Stimulated activated CD4-positive, alpha-beta T cell treated with anti-CD3 and anti-CD28 coated beads, Interleukin-1b, Interleukin-23, amount 100 ng/mL, for 48 hours (primary cell): ENCODE measurements around the gene COG7.
"Not testable (repeated sequence)": the region's sequence is repeated elsewhere in the genome, so short reads cannot be mapped to it uniquely, and the experiment has no call there.

Experiments
- DNase-seq: peaks from one replicate; pipeline ENCODE4 v3.0.0-alpha.2; 2020

Gene COG7

GRCh38 chr16:23452572-23453337 is at the start of gene COG7:
COG7 (minus strand) TSS chr16:23453189; CDS start chr16:23452994, 195 bp downstream.
- DNase-seq = peak; percentile 86

DNA sequence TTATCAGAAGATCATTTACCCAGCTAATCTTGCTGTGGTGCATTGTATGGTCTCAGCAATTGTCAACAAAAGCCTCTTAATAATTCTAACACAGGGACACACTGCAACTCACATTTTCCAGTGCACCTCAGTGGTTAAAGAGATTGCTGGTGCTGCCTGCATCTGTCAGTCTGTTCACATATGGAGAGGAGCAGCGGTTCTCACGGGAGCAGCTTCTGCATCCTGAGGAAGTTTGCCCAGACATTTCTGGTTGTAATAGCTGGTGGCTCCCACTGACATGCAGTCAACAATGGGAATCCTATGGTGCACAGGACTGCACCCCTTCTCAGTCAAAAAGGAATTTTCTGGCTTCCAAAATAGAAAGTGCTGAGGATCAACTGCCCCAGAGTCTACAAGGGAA is 49.5 kb upstream of the COG7 start:
- no peak for DNase-seq

DNA sequence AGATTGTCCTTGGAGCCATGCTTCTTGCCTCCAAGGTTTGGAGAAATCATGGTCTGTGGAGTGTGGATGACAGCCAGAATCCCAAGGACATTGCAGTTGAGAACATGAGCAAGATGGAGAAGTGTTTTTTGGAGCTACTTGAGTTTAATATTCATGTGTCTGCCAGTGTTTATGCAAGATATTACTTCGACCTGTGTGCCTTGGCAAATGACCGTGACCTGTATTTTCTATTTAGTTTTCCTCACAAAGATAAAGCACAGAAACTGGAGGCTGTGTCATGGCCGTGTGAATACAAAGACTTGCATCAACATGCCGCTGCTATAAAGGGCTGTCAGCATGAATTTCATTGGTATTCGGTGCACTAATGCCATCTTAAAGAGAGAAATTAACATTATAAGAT is 48.3 kb upstream of the COG7 start:
- DNase-seq = no peak

GRCh38 chr16:23500862-23501225 is 47.9 kb upstream of the COG7 start:
- no peak for DNase-seq

DNA sequence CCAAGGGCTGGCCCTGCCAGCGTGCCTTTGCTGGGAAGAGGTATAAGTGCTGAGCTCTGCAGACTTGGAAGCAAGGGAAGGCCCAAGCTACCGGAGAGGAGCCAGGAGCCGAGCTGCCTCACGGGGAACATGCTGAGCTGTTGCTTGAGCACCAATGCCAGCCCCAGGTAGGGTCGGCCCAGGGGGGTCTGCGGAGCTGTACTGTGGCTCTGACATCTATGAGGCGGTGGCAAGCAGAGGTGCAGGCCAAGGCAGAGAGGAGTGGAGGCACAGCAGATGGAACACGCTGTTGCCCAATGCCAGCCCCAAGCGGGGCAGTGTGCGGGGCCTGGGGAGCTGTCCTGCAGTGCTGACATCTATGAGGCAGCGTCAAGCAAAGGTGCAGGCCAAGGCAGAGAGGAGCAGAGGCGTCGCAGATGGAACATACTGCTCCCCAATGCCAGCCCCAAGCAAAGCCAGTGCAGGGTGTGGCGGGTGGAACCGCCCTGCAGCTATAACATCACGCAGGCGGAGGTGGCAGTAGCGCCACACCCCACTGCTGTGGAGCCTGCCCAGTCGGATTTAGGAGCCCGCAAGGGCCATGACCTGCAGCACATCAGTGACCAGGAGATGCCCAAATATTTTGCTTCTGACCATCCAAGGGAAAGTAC is 47.3 kb upstream of the COG7 start:
- no peak for DNase-seq

- no peak for DNase-seq
Observed at GRCh38 chr16:23499801-23500200, 46.8 kb upstream of the COG7 start.

GRCh38 chr16:23498863-23499262 is 45.9 kb upstream of the COG7 start:
- DNase-seq = no peak

DNA sequence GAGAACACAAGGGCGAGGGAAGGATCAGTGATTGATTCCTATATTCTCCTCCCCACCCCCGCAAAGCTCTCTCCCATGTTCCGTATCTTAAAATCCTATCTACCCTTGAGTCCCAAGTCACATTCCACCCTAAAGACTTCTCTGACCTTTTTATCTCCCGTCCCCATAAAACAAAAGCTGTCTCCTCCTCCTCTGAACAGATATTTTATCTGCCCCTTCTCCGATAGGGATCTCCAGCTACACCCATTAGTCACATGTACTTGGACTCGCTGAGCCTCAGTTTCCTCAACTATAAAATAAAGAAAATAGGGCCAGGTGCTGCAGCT is 44.5 kb upstream of the COG7 start:
- no peak for DNase-seq

- no peak for DNase-seq
Observed at GRCh38 chr16:23496821-23497542, 44.0 kb upstream of the COG7 start.

GRCh38 chr16:23495671-23496070 is 42.7 kb upstream of the COG7 start:
- no peak for DNase-seq

- DNase-seq = no peak
Observed at GRCh38 chr16:23494188-23494587, 41.2 kb upstream of the COG7 start.

- DNase-seq = no peak
Observed at GRCh38 chr16:23491490-23492391, 38.8 kb upstream of the COG7 start.

GRCh38 chr16:23486480-23486879 is 33.5 kb upstream of the COG7 start:
- DNase-seq = no peak

- no peak for DNase-seq
Observed at GRCh38 chr16:23485841-23486240, 32.9 kb upstream of the COG7 start.

- DNase-seq = no peak
Observed at GRCh38 chr16:23485257-23485614, 32.2 kb upstream of the COG7 start.

- no peak for DNase-seq
Observed at GRCh38 chr16:23484510-23485256, 31.7 kb upstream of the COG7 start.

DNA sequence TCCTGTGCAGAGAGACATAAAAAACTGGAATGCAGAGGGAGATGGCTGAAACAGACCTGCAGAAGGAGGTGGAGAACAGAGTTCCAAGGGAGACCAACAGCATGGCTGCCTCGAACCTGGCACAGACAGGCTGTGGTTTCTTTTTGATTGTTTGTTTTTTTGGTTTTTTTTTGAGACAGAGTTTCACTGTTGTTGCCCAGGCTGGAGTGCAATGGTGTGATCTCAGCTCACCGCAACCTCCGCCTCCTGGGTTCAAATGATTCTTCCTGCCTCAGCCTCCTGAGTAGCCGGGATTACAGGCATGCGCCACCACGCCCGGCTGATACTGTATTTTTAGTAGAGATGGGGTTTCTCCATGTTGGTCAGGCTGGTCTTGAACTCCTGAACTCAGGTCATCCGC is 30.5 kb upstream of the COG7 start:
- DNase-seq = not testable (repeated sequence)

DNA sequence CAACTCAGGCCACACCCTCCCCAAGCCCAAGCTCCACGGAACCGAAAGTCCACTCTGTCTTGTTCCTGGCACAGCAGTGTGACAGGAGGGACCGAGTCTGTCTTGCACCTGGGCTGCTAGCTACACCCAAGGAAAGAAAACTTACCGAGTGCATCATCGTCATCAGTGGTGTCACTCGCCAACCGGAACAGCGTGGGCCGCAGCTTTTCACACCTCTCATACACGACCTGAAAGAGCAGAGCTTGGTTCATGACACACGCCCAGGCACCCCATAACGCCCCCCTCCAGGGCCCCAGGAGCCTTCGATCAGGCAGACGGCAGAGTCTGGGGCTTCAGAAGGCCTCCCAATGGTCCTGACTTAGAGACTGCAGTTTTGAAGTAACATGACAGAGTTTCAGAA is 29.8 kb upstream of the COG7 start:
- no peak for DNase-seq

DNA sequence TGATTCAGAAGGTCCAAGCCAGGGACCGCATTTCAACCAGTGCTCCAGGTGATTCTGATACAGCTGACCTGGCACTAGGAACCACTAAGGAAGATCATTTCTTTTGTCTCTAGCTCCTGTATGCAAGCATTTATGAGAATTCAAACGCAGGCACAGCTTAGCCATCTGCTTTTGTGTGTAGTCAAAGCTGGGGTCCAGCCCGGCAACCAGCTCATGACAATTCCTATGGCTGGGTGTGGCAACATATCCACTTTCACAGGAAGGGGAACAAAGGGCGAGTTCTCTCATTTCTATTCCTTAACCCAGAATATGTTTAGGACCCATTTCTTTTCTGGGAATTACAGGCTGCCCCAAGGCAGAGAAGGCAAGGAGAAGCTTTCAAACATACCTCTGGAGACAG is 27.3 kb upstream of the COG7 start:
- DNase-seq = no peak

DNA sequence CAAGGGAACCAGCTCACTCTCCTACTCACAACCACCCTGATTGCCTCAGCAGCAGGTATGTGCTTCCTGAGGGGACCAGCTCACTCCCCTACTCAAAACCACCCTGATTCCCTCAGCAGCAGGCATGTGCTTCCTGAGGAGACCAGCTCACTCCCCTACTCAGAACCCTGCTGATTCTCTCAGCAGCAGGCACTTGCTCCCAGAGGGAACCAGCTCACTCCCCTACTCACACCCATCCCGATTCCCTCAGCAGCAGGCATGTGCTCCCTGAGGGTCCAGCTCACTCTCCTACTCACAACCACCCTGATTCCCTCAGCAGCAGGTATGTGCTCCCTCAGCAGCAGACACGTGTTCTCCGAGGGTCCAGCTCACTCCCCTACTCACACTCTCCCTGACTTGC is 26.1 kb upstream of the COG7 start:
- no peak for DNase-seq

- DNase-seq = no peak
Observed at GRCh38 chr16:23478566-23478965, 25.6 kb upstream of the COG7 start.

GRCh38 chr16:23476289-23476688 is 23.3 kb upstream of the COG7 start:
- no peak for DNase-seq

DNA sequence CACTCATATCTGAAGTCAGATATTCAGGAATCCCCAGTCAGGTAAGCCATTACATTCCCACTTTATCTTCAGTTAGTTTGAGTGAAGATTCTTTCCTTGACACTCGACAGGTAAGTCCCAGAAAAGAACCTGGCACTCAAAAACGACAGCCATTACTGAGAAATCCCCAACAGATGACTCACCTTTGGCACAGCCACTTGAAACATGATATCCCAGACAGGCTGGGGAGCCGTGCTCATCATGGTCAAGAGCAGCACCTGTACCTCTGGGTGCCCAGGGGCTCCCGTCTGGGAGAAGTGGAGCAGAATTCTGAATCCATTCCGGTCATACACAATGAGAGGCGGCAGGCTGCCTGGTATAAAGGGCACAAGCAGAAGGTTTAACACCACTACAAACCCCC is 16.8 kb upstream of the COG7 start:
- DNase-seq = no peak
